Lower leg skin (tissue), 3 donors: ENCODE measurements around the gene DRD3.

Experiments
- CTCF ChIP-seq, 3 donors: fragments of 450-650 bp; IDR thresholded peaks; one replicate each; pipeline ENCODE4 v1.5.1; 2016; ENCODE audit warnings: antibody characterized with exemption in 3 of 3, mild to moderate bottlenecking in 3 of 3, moderate library complexity in 2 of 3
- POLR2A ChIP-seq, 2 donors: fragments of 450-650 bp; IDR thresholded peaks; one replicate each; pipeline ENCODE4 v1.6.1; 2016 to 2017; ENCODE audit warnings: antibody characterized with exemption in 2 of 2, mild to moderate bottlenecking in 1 of 2, moderate library complexity in 1 of 2

GRCh38 chr3:114147251-114147650 lies 31.6 kb downstream of the DRD3 start:
- TF ChIP-seq CTCF (IDR thresholded peaks at IDR 0.05) = no peak
- no peak for TF ChIP-seq POLR2A (IDR thresholded peaks at IDR 0.05)
